PFSK-1 (cell line): ENCODE measurements around the gene PAX1.

Experiments used
- FOXP2 ChIP-seq: optimal IDR thresholded peaks from 2 replicates; pipeline ENCODE3; 2011; ENCODE audit warnings: borderline replicate concordance, control low read depth, inconsistent platforms; ENCODE audit not compliant: insufficient read depth; ENCODE audit errors: extremely low read length, extremely low read depth
- POLR2AphosphoS5 ChIP-seq: IDR thresholded peaks from 2 replicates; pipeline ENCODE4 v1.6.1; 2012; ENCODE audit warnings: low read depth, mild to moderate bottlenecking, control low read depth, low read length, moderate library complexity
- SIN3A ChIP-seq: IDR thresholded peaks from 2 replicates; pipeline ENCODE4 v1.6.1; 2012; ENCODE audit warnings: mild to moderate bottlenecking, low read length, moderate library complexity, borderline replicate concordance; ENCODE audit not compliant: insufficient read depth
- TAF1 ChIP-seq: IDR thresholded peaks from 2 replicates; pipeline ENCODE4 v1.6.1; 2012; ENCODE audit warnings: low read length, control low read depth, borderline replicate concordance; ENCODE audit not compliant: insufficient read depth
- TF ChIP-seq, protein P1 (sequence below), 2 experiments: IDR thresholded peaks; 2 replicates each; pipeline versions ENCODE4 v1.6.1 to v1.8.0; 2011 to 2012; ENCODE audit warnings: low read depth in 2 of 2, low read length in 2 of 2, control low read depth in 1 of 2, inconsistent platforms in 1 of 2, mild to moderate bottlenecking in 1 of 2, moderate library complexity in 1 of 2; ENCODE audit not compliant: insufficient read depth in 1 of 2

Gene PAX1

DNA sequence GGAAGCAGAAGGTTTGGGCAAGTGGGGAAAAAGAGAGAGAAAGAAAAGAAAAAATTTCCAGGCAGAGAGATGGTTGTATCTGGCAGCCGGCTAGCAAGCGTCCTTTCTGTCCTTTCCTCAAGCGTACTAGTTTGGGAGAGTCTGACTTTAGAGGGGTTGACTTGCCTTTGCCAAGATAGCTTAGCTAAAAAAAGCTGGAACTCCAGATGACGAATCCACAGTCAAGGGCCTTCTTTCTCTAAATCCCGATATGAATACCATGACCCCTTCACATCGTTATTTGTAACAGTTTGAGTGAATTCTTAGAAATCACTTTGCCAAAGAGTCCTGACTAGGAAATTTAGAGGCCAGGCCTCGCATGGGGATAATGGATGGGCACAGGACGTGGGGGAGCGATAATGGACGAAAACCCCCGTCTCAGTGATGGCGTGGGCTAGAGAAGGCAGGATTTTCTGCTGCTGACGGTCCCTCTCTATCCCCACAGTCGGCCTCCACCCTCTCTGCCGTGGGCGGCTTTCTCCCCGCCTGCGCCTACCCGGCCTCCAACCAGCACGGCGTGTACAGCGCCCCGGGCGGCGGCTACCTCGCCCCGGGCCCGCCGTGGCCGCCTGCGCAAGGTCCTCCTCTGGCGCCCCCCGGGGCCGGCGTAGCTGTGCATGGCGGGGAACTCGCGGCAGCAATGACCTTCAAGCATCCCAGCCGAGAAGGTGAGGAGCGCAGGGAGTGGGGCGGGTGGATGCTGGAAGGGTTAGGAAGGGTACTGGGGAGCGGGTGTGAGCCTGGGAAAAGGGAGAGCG is 3.5 kb downstream of the PAX1 start:
- TF ChIP-seq FOXP2: no peak
- no peak for TF ChIP-seq SIN3A
- no peak for TF ChIP-seq TAF1
- TF ChIP-seq, protein P1, sequence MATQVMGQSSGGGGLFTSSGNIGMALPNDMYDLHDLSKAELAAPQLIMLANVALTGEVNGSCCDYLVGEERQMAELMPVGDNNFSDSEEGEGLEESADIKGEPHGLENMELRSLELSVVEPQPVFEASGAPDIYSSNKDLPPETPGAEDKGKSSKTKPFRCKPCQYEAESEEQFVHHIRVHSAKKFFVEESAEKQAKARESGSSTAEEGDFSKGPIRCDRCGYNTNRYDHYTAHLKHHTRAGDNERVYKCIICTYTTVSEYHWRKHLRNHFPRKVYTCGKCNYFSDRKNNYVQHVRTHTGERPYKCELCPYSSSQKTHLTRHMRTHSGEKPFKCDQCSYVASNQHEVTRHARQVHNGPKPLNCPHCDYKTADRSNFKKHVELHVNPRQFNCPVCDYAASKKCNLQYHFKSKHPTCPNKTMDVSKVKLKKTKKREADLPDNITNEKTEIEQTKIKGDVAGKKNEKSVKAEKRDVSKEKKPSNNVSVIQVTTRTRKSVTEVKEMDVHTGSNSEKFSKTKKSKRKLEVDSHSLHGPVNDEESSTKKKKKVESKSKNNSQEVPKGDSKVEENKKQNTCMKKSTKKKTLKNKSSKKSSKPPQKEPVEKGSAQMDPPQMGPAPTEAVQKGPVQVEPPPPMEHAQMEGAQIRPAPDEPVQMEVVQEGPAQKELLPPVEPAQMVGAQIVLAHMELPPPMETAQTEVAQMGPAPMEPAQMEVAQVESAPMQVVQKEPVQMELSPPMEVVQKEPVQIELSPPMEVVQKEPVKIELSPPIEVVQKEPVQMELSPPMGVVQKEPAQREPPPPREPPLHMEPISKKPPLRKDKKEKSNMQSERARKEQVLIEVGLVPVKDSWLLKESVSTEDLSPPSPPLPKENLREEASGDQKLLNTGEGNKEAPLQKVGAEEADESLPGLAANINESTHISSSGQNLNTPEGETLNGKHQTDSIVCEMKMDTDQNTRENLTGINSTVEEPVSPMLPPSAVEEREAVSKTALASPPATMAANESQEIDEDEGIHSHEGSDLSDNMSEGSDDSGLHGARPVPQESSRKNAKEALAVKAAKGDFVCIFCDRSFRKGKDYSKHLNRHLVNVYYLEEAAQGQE (IDR thresholded peaks at IDR 0.05; ENCODE audit: insufficient read depth in 1 of 2, low read depth in 2 of 2, low read length in 2 of 2): no peak
- no peak for TF ChIP-seq POLR2AphosphoS5

DNA sequence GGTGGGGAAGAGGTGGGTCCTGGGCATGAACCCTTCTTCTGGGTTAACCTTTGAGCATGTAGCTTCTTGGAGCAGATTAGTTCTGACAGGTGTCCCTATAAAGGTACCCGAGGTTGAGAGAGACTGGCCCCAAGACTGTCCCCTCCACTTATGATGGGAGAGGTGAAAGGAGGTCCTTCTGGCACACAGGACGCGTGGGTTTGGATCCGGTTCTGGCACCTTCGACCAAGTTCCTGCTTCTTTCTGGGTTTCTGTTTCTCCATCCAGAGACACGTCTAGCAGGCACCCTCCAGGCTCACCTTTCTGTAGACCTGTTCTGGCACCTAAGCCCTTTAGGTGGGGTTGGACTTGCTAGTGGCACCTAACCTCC is 4.1 kb downstream of the PAX1 start:
- TF ChIP-seq TAF1: no peak
- TF ChIP-seq, protein P1 (IDR thresholded peaks at IDR 0.05; ENCODE audit: insufficient read depth in 1 of 2, low read depth in 2 of 2, low read length in 2 of 2): no peak
- no peak for TF ChIP-seq FOXP2
- TF ChIP-seq POLR2AphosphoS5: no peak
- no peak for TF ChIP-seq SIN3A

- TF ChIP-seq SIN3A: no peak
Observed at GRCh38 chr20:21710341-21710740, 4.9 kb downstream of the PAX1 start.

DNA sequence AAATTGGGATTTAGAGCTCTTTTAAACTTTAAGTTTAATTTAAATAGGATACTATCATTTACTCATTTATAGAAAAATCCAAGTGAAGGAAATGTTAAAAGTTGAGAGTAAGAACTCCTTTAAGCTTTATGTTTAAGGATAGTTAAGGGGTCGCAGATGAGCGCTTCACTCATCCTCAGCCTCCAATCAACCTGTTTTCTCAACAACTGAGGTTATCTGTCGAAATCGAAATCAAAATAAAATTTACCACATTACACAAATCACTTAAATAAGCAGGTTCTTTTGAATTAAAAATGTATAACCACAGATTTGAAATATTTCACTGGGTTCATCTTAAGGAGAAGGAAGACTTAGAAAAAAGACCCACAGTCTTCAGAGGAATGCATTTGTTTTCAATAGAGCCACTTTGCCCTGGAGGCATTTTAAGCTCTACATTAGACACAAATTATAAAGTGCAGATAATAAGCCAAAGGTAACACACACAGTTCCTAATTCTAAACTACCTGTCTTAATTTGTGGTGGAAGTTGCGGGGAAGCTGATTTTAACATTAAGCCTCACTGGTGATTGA is 5.5 kb downstream of the PAX1 start:
- TF ChIP-seq TAF1 (no peak), FOXP2 (no peak), SIN3A (no peak), POLR2AphosphoS5 (no peak)
- TF ChIP-seq, protein P1 (IDR thresholded peaks at IDR 0.05; ENCODE audit: insufficient read depth in 1 of 2, low read depth in 2 of 2, low read length in 2 of 2): no peak

GRCh38 chr20:21712443-21713059 is 7.1 kb downstream of the PAX1 start:
- TF ChIP-seq FOXP2 (no peak), SIN3A (no peak), TAF1 (no peak), POLR2AphosphoS5 (no peak)
- TF ChIP-seq, protein P1 (IDR thresholded peaks at IDR 0.05; ENCODE audit: insufficient read depth in 1 of 2, low read depth in 2 of 2, low read length in 2 of 2): no peak
